Globus pallidus (tissue), 1 donor: ENCODE data around the gene PSMG2.

ENCODE experiments used
- DNase-seq: peaks from one replicate; pipeline ENCODE4 v3.0.0-alpha.2; 2015; ENCODE audit warnings: low spot score

PSMG2 gene

GRCh38 chr18:12766986-12767433 lies 64.2 kb downstream of the PSMG2 start:
- no peak for DNase-seq

GRCh38 chr18:12767580-12768155 lies 64.8 kb downstream of the PSMG2 start:
- DNase-seq = no peak

- DNase-seq = no peak
These were observed 65.8 kb downstream of the PSMG2 start for GRCh38 chr18:12768625-12769024.

GRCh38 chr18:12769136-12769535 lies 66.3 kb downstream of the PSMG2 start:
- no peak for DNase-seq

GRCh38 chr18:12769644-12770440 lies 67.0 kb downstream of the PSMG2 start:
- DNase-seq = no peak

- no peak for DNase-seq
These were observed 67.8 kb downstream of the PSMG2 start for GRCh38 chr18:12770469-12771219.

- DNase-seq = no peak
These were observed 69.3 kb downstream of the PSMG2 start for GRCh38 chr18:12772111-12772510.

- no peak for DNase-seq
These were observed 70.5 kb downstream of the PSMG2 start for GRCh38 chr18:12773369-12773768.

GRCh38 chr18:12774982-12775381 lies 72.1 kb downstream of the PSMG2 start:
- no peak for DNase-seq
